Activated T-cell treated with anti-CD3 and anti-CD28 coated beads, Interleukin-2, amount 50 U/mL, for 1 hour (primary cell): ENCODE results near the gene KLF12.

Source experiments
- DNase-seq: peaks from one replicate; pipeline ENCODE4 v3.0.0-alpha.2; 2020

Gene KLF12

DNA sequence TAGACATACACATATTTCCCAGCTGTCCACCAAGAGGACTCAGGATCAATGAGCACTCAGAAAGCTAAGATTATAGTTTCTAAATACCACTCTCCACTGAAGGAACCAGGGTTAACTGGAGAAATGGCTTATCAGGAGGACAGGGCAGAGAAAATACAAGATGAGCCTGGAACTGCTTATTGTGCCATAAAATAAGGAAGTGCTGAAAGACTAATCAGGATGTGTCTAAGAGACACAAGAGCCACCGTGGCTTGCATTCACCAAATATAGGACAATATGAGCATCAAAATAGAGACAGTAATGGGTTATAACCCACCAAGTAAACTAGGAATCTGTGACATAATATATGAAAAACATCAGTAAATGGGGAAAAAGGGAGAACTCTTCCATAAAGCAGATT, 32.8 kb downstream of the KLF12 start:
- no peak for DNase-seq

DNA sequence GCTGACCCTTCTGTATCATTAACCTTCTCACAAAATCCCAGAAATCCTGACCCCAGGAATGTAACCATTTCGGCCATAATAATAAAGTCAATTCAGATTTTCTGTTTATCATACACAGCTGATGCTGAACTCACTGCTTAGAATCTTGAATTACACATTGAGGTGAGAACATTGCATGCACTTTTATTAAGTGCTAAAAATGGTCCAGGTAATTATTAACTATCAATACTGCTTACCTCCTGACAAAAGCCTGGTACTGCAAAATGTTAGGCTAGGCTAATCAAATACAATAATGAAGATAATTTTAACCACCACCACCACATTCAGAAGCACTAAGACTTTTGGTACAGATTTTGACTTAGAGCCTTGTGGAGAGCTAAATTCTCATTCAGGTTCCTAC, 36.1 kb downstream of the KLF12 start:
- no peak for DNase-seq

DNA sequence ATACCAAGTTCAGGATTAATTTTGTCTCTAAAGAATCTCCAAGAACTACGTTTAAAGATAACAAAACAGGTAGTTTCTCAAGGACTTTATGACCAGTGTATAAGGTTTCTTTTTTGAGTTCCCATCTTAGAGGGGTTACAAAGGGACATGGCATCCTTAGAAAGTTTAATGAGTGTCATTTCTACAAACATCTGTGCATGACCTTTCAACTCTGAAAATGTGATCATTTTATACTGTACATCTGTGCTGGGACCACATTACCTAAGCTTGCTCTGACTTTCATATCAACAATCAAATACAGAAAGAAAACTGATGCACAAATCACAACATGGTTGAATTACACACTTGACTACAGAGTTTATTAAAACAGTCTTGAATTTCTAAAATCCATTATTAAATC, 37.1 kb downstream of the KLF12 start:
- no peak for DNase-seq

DNA sequence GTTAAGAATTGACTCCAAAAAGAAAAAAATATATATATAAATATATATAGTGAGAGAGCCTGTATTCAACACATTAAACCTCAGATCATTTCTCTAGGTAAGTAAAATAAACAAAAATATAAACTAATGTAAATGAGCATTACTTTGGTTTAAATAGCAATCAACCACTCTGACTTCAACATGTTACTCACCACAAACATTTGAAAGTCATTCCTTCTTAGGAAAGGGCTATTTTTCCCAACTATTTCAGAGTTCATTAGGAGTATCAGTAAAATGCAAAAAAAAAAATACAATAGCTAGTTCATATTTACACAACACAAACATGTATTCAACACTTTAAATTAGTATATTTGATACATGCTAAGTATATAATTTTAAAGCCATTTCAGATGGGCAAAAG, 40.5 kb downstream of the KLF12 start:
- no peak for DNase-seq

DNA sequence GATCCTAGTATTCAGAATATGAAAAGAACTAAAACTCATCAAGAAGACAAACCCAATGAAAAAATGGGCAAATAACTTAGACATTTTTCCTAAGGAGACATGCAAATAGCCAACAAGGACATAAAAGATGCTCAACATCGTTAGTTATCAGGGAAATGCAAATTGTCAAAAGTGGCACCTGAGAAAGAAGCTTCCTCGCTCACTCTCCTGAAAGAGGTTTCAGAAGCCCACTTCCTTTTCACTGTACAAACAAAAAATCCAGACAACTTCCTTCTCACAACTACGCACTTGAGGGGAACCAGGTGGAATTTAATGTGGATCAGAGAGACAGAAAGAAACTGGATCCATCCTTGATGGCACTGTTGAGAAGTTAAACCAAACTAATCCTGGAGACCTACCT, 41.5 kb downstream of the KLF12 start:
- DNase-seq, result no peak

DNA sequence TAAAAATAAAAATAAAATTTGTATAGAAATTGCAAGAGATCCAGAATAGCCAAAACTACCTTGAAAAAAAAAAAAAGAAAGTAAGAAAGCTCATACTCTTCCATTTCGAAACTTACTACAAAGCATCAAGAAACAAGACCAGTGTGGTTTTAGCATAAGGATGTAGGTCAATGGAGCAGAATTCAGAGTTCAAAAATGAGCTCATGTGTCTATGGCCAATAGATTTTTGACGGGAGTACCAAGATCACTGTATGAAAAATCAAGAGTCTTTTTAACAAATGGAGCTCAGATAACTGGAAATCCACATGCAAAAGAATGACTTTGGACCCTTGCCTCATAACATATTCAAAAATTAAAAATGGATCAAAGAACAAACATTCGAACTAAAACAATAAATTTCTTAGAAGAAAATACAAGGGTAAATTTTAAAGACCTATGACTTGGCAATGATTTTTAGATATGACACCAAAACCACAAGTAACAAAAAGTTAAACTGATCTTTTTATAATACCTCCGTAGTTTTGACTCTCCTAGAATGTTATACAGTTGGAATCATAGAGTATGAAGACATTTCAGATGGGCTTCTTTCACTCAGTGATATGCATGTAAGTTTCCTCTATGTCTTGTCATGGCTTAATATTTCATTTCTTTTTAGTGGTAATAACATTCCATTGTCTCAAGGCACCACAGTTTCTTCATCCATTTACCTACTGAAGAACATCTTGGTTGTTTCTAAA, 43.2 kb downstream of the KLF12 start:
- DNase-seq, result no peak

DNA sequence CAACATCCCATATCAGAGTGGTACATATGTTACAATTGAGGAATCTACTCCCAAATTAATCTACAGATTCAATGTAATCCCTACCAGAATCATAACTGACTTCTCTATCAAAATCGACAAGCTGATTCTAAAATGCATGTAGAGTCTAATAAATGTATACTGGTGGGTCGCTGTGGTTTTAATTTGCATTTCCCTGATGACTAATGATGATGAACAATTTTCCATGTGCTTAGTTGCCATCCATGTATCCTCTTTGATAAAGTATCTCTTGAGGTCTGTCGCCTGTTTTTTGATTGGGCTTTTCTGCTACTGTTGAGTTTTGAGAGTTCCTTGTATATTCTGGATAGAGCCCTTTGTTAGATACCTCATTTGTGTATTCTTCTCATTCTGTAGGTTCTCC, 43.8 kb downstream of the KLF12 start:
- DNase-seq, result no peak

DNA sequence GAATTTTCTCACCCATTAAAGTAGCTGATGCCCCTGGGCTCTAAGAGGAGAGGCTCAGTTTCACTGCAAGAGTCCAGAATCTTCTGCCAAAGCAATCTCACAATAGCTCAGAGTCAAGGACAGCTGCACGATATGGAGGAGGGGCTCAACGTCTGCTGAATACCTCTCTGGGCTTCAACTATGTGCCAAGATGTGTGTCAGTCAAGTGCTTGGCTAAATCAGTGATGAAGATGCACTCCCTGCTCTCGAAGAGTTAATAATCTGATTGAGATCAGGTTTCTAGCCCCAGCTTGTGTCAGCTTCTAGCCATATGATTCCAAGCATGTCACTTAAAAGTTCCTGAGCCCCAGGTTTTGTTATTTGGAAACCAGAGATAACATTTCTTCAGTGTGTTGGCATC, 46.8 kb downstream of the KLF12 start:
- no peak for DNase-seq
